Fibroblast of skin of right quadriceps (primary cell): Measurements from ENCODE around the gene TMEM52.

ENCODE experiments used
- DNase-seq: peaks from one replicate; pipeline ENCODE4 v3.0.0-alpha.2; 2013

The TMEM52 gene

GRCh38 chr1:1918901-1919303, at the start of gene TMEM52:
TMEM52 (minus strand) TSS chr1:1919279; CDS start chr1:1919265, 14 bp downstream.
- DNase-seq: no peak

DNA sequence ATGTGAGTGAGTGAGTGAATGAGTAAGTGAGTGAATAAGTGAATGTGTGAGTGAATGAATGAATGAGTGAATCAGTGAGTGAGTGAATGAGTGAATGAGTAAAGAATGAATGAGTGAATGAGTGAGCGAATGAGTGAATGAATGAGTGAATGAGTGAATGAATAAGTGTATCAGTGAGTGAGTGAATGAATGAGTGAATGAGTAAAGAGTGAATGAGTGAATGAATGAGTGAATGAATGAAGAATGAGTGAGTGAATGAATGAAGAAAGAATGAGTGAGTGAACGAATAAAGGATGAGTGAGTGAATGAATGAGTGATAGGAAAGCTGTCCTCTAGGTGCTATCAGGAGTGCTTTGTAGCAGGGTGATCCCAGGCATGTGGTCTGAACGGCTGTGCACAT, 48.8 kb upstream of the TMEM52 start:
- DNase-seq: no peak

DNA sequence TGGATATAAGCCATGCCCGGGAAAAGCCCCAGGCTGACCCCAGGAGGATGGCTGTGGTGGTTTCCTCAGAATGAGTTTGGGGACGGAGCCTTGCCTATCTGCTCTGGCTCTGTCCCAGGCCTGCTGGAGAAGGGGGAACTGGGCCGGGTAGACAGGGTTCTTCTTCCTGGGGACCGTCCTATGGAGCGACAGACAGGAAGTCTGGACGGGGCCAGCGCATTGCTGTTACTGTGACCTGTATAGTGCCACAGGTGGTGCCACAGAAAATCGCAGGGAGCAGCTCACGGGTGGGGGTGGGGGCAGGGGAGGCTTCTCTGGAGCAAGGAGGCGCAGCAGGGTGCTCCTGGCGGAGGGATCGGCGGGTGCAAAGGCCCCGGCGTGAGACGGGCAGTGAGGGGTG, 48.1 kb upstream of the TMEM52 start:
- no peak for DNase-seq

- DNase-seq: no peak
These were observed 47.1 kb upstream of the TMEM52 start for GRCh38 chr1:1966071-1966740.

- DNase-seq: no peak
These were observed 46.5 kb upstream of the TMEM52 start for GRCh38 chr1:1965546-1965945.

DNA sequence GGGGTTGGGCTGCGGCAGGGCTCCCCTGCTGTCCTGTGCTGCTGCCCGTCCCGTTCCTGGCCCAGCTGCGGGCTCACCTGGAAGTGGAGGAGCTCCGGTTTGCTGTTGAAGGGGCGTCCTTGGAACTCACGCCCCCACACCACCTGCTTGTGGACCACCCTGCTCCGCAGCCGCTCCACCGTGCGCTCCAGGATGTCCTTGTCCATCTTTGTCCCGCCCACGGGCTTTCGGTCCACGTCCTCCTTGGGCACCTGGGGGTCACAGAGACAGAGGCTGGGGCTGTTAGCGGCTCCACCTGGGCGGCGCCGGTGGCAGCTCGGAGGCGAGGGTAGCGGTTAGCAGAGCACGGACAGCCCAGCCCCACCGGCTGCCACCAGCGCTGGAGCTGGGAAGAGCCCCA, 45.7 kb upstream of the TMEM52 start:
- DNase-seq: no peak

DNA sequence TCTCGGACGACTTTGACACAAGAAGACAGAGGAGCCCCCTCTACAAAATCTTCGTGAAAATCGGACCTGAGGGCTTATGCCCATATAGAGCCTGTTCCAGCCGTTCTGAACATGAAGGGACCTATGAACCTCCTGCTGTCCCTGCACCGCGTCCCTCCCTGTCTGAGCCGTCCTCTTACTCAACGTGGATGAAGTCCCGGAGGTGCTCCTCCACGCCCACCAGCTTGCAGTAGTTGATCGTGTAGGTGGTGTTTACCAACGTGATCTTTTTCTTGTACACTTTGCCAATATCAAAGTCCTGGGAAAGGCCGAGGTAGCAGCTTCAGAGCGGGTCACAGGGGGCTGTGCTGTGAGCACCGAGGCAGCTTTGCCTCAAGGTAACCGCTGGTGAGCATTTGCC, 44.5 kb upstream of the TMEM52 start:
- DNase-seq: no peak

DNA sequence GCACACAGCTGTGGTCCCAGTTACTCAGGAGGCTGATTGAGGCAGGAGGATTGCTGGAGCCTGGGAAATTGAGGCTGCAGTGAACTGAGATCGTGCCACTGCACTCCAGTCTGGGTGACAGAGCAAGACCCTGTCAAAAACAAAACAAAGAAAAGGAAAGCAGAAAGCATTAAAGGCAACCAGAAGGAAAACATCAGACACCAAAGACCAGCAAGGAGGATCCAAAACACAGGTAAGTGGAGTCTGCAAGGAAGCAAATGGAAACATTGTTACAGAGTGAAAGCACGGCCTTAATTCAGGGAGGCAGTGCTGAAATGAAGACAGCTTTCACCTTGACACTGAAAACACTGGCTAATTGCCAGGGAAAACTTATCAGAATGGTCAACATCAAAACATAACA, 43.7 kb upstream of the TMEM52 start:
- DNase-seq: no peak

GRCh38 chr1:1960480-1961196, 41.6 kb upstream of the TMEM52 start:
- DNase-seq: no peak

DNA sequence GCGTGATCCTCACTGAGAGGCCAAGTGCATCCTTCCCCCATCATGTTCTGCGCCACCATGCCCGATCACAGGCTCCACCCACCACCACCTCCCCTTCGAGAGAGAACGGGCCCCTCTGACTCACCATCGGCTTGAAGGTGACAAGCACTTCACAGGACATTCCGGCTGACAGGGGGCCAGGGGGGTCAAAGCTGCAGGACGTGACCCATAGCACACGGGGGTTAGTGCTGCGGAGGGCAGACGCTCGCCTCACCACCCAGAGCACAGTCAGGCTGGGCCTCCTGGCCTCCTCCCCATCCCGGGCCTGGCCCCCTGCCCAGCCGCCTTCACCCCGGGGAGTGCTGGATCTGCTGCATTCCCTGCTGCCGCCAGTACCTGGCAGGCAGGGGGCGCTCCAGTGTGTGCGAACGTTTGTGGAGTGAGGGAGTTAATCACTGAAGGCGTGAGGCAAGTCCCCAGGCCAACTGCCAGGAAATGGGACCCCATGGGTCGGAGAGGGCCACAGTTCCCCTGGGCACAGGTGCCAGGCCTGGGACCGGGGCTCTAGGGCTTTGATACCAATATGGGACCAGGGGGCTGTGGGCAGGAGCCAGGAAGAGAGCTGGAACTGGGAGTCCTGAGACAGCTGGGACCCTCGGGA, 40.9 kb upstream of the TMEM52 start:
- DNase-seq: peak; percentile 70

DNA sequence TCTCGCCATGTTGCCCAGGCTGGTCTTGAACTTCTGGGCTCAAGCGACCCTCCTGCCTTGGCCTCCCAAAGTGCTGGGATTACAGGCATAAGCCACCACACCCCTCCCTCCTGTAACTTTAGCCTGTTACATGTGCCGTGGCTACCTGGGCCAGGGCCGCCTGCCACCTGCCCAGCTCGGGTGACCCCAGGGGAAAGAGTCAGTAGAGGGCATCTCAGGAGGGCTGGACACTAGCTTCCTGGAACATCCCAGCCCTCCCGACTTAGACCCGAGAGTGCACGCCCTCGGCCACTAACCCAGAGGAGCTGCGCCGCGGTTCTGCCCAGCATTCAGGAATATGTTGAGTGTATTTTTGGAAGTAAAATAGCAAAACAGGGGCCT, 40.4 kb upstream of the TMEM52 start:
- DNase-seq: no peak

DNA sequence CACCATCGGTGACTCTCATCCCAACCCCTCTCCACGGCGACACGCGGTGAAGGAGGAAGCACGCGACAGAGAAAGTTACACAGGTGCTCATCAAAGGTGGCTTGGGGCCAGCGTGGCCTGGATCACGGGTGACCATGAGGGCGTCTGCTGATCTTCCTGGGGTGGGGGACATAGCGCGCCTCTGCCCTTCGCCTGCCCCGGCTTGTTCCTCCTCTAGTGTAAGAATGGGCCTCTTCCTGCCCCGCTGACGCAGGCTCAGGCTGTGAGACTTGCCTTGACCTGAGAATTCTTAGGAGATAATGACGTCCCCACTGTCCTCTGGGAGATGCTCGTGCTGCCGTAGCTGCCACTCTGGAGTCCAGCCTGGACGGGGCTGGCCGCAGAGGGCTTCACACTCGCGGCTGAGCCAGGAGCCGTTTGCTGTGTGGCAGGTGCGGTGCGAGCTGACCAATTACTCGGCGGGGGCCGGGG, 39.0 kb upstream of the TMEM52 start:
- DNase-seq: no peak

- no peak for DNase-seq
These were observed 38.5 kb upstream of the TMEM52 start for GRCh38 chr1:1957533-1957961.

GRCh38 chr1:1956586-1957532, 37.8 kb upstream of the TMEM52 start:
- no peak for DNase-seq

DNA sequence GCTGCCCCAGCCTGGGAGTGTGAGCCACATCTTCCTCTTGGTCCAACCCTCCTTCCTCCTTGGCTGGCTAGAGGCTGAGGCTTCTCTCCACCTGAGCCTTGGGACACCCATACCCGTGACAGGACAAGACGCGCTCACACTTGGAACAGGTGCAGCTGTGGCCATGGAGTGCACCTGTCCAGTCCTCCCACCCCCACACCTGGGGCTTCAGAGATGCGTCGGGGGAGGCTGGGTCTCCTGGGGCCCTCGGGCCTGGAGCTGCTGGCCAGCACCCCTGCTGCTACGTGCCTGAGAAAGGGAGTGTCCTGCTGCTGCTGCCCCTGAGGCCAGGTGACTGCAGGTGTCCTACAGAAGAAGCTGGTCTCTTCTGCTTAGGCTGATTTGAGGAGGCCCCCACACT, 37.0 kb upstream of the TMEM52 start:
- DNase-seq: no peak

GRCh38 chr1:1955621-1956094, 36.6 kb upstream of the TMEM52 start:
- DNase-seq: no peak

- DNase-seq: no peak
These were observed 35.9 kb upstream of the TMEM52 start for GRCh38 chr1:1954831-1955441.

DNA sequence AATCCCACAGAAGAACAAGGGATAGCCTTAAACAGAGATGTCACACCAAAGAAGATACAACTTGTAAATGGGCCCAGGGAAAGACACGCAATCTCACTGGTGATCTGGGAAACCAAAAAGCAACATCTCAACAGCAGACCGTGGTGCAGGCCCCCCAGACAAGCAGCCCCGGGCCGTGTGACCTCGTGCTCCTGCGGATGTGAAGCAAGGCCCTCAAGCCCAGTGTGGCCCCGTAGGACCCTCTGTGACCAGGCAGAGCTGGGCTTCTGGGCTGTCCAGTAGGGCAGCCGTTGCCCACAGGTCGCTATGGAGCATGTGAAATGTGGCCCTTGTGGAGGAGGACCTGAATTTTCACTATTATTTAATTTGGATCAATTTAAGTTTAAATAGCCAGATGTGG, 34.9 kb upstream of the TMEM52 start:
- DNase-seq: no peak

DNA sequence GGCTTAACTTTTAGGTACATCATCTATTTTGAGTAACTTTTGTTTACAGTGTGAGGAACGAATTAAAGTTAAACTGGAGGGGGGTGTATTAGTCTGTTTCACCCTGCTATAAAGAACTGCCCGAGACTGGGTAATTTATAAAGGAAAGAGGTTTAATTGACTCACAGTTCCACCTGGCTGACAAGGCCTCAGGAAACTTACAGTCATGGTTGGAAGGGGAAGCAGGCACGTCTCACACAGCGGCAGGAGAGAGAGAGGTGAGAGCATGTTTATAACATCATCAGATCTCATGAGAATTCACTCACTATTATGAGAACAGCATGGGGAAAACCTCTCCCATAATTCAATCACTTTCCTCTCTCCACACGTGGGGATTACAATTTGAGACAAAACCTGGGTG, 31.9 kb upstream of the TMEM52 start:
- DNase-seq: no peak

DNA sequence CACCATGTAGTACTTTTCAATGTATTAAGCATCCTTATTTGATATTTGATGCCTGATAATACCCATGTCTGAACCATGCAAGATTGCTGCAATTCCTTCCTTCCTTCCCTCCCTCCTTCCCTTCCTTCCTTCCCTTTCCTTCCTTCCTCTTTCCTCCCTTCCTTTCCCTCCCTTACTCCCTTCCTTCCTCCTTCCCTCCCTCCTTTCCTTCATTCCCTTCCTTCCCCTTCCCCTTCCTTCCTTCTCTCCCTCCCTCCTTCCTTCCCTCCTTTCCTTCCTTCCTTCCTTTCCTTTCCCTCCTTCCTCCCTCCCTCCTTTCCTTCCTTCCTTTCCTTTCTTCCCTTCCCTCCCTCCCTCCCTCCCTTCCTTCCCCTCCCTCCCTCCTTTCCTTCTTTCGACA, 29.7 kb upstream of the TMEM52 start:
- DNase-seq: no peak

GRCh38 chr1:1947493-1947892, 28.4 kb upstream of the TMEM52 start:
- no peak for DNase-seq

DNA sequence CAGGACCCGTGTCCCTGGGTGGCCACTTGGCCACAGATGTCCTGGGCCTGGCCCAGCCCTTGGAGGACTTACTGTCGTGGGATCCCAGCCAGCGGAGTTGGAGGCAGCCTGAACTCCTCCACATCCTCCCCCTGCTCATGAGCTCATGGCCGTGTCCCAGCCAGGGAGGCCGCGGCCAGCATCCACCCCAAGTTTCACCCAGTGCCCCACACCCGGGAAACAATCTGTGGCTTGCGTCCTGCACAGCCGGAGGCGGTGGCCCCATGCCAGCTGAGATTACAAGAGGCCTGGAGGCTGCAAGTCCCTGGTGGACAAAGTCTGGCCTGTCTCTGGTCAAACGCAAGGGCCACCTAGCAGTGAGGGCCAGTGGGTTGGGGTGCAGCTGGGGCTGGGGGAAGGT, 27.5 kb upstream of the TMEM52 start:
- no peak for DNase-seq
